ENCODE measurements around the gene CBY1. TPM values are rescaled to one million over a fixed set of nuclear protein-coding genes. Genes with fewer than 3 reads are reported as not detected.

CBY1 gene
- total and polyA plus RNA-seq, 9 of the 15 experiments (the other 6 are each of a cell fraction or from before 2014, with no cell fraction given) = 5.7 to 19.7 (median 10.8) TPM

- no peaks in the 10 kb centered on the region for H3K27me3 ChIP-seq (ENCODE audit: control insufficient read depth in 2 of 2, insufficient read depth in 2 of 2, low read length in 2 of 2)
- FAIRE-seq (no peak), ATAC-seq (no peak), DNase-seq (ENCODE audit: extremely low read depth in 1 of 4, low spot score in 3 of 4) (no peak)
- ChIA-PET CTCF (ENCODE audit: low intra/inter-chr PET ratio) (no interaction called here), POLR2A (no interaction called here)
- H4K20me1 ChIP-seq (replicated peaks; ENCODE audit: control insufficient read depth, insufficient read depth, low read length) = no peaks in the 10 kb centered on the region
- no peak overlapping the region for H3K4me3 ChIP-seq
- no peak overlapping the region for H3K27ac ChIP-seq (ENCODE audit: extremely low read depth, low read depth, low read length)
- in situ Hi-C loops (cut with MboI) = no loop called here
- intact Hi-C loops (cut with micrococcal nuclease) = no loop called here
- no TSS peak for BruUV-seq (replicated peaks)
- H3K4me1 ChIP-seq (replicated peaks in 1 of 2; ENCODE audit: control insufficient read depth in 2 of 2, insufficient read depth in 2 of 2, low read length in 2 of 2) = no peaks in the 10 kb centered on the region; a peak in 1 of 5 replicates
- no peaks in the 10 kb centered on the region for H3K36me3 ChIP-seq (ENCODE audit: control insufficient read depth, insufficient read depth, low read length)
- H2AFZ ChIP-seq (ENCODE audit: low read depth, low read length) = no peak overlapping the region
- no peaks in the 10 kb centered on the region for H3K79me2 ChIP-seq (ENCODE audit: control insufficient read depth, insufficient read depth, low read length)
- no peak overlapping the region for H3K9ac ChIP-seq (ENCODE audit: insufficient read depth in 1 of 2, low read depth in 2 of 2, low read length in 2 of 2)
- TF ChIP-seq OTX1 (CRISPR knock-in tag; IDR thresholded peaks at IDR 0.05) = no peak
- no peak for TF ChIP-seq TARDBP (IDR thresholded peaks at IDR 0.05)
- no peak for TF ChIP-seq AFF1 (IDR thresholded peaks at IDR 0.05; ENCODE audit: low read depth in 1 of 2, partially characterized antibody in 2 of 2)
- no peak for TF ChIP-seq ZNF197 (CRISPR knock-in tag; IDR thresholded peaks at IDR 0.05; ENCODE audit: low read depth)
- no peak for TF ChIP-seq KAT8 (IDR thresholded peaks at IDR 0.05; ENCODE audit: low read depth)
- TF ChIP-seq ZNF395 (CRISPR knock-in tag; IDR thresholded peaks at IDR 0.05) = no peak
- TF ChIP-seq CCNT2 (IDR thresholded peaks at IDR 0.05; ENCODE audit: borderline replicate concordance, extremely low read depth, insufficient read length, low read depth, low read length) = no peak
- no peak for TF ChIP-seq KHSRP (IDR thresholded peaks at IDR 0.05)
- no peak for TF ChIP-seq ZNF449 (CRISPR knock-in tag; IDR thresholded peaks at IDR 0.05)
- no peak for TF ChIP-seq THRA (IDR thresholded peaks at IDR 0.05)
- no peak for TF ChIP-seq ZBTB1 (CRISPR knock-in tag; IDR thresholded peaks at IDR 0.05; ENCODE audit: borderline replicate concordance, low read depth)
- TF ChIP-seq ARID2 (IDR thresholded peaks at IDR 0.05) = no peak
- no peak for TF ChIP-seq DLX4 (CRISPR knock-in tag; IDR thresholded peaks at IDR 0.05)
- 15% methylated on average over 5 of the region's 5 CpGs for WGBS (ENCODE audit: insufficient coverage, low coverage, missing lambda C conversion rate)
- H3K9me1 ChIP-seq (ENCODE audit: control insufficient read depth, insufficient read depth, low read length) = no peaks in the 10 kb centered on the region
- no peak overlapping the region for H3K4me2 ChIP-seq (ENCODE audit: insufficient read depth, low read length)
- H3K9me3 ChIP-seq (replicated peaks; ENCODE audit: control insufficient read depth, insufficient read depth, low read depth, low read length) = no peaks in the 10 kb centered on the region
These were observed 44.0 kb upstream of the CBY1 start for GRCh38 chr22:38612217-38613006.
